GM13976 (cell line): Measurements from ENCODE around the gene TMEM72.

Source experiments
- DNase-seq: peaks from one replicate; pipeline ENCODE4 v3.0.0; 2012; ENCODE audit warnings: low spot score
- CTCF ChIP-seq: IDR thresholded peaks from 2 replicates; pipeline ENCODE4 v1.5.1; 2012; ENCODE audit warnings: borderline replicate concordance, mild to moderate bottlenecking; ENCODE audit not compliant: insufficient read depth; ENCODE audit errors: extremely low read depth, missing control alignments, control extremely low read depth
- in situ Hi-C: fragments of 300-500 bp; cut with MboI; formaldehyde crosslinking; loops from one replicate; pipeline ENCODE4 v1.12.0; 2022; ENCODE audit warnings: low sequenced_read_pairs, mixed read lengths, inconsistent platforms; ENCODE audit not compliant: unreplicated experiment

TMEM72 gene

GRCh38 chr10:44985175-44985681 is 74.1 kb downstream of the TMEM72 start:
- in situ Hi-C loops, result no loop called here
- TF ChIP-seq CTCF, result no peak
- no peak for DNase-seq

DNA sequence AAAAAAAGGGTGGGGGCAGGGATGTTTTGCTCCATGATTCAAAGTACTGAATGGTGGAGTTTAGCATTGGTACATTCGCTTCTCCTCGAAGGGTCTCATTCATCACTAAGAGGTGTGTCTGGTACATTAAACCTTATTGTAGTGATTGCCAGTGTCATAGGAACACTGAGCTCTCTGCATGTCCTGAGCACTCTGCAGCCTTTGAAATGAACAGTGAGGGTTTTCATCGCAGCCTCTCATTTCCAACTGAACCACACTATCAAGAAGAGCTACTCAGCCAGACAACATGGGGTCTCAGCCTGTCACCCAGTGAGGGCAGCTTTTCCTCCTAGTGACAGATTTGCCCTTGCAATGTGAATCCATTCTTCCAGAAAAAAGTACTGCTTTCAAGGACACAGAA is 75.0 kb downstream of the TMEM72 start:
- in situ Hi-C loops, result no loop called here
- DNase-seq, result no peak
- TF ChIP-seq CTCF, result no peak
